ENCODE data around the gene STRIP2.

STRIP2 gene

DNA sequence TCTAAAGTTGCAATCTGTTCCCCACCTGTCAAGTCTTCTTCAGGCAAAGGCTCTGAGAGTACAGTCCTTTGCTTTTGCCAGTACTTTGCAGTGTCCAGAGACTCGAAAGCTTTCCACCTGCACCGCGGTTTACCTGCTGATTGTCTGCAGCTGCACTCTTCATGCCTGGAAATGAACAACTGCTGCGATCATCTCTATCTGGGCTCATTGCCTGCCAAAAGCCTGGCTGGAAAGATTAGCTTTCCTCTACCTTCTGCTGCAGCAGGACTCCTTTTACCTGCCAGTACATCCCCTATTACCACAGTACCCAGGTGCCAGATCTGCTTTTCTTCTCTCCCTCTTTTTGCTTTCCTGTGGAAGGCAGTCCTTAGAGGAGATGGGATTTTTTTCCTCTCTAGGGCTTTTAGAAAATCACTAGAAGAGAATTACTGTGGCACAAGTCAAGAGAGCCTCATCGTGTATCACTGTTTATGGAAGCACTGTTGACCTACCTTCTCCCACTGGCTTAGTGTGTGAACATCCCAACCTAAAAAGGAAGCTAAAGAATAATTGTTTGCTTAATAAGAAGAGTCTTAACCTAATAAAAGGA is 2.2 kb downstream of the STRIP2 start:
- Histone ChIP-seq H3K27me3 (peaks cover 96% of the 10 kb centered on the region), H3K27ac (no peak overlapping the region), H3K9me3 (no peaks in the 10 kb centered on the region), H3K4me1 (ENCODE audit: control insufficient read depth in 1 of 2, insufficient read depth in 1 of 2, low read depth in 1 of 2, low read length in 1 of 2) (peaks cover 15% of the 10 kb centered on the region in 2 experiments), H3K36me3 (no peaks in the 10 kb centered on the region), H3K4me3 (ENCODE audit: low read depth in 1 of 2, low read length in 1 of 2) (no peak overlapping the region)
- no peak for TF ChIP-seq CTCF (IDR thresholded peaks at IDR 0.05)

DNA sequence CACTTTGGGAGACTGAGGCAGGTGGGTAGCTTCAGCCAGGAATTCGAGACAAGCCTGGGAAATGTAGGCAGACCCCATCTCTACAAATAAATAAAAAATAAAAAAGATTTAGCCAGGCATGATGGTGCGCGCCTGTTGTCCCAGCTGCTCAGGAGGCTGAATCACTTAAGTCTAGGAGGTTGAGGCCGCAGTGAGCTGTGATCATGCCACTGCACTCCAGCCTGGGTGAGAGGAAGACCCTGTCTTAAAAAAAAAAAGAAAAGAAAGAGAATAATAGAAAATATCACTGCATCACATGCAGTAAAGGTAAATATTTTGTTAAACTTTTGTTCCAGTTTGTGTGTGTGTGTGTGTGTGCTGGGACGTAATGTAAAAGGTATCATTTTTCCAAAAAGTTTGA is 3.0 kb downstream of the STRIP2 start:
- no peaks in the 10 kb centered on the region for H3K9me3 ChIP-seq
- peaks cover 95% of the 10 kb centered on the region for H3K27me3 ChIP-seq
- no peak overlapping the region for H3K27ac ChIP-seq
- peaks cover 15% of the 10 kb centered on the region in 2 experiments for H3K4me1 ChIP-seq (ENCODE audit: control insufficient read depth in 1 of 2, insufficient read depth in 1 of 2, low read depth in 1 of 2, low read length in 1 of 2)
- no peak for TF ChIP-seq CTCF (IDR thresholded peaks at IDR 0.05)
- H3K4me3 ChIP-seq (ENCODE audit: low read depth in 1 of 2, low read length in 1 of 2): no peak overlapping the region
- H3K36me3 ChIP-seq: no peaks in the 10 kb centered on the region

GRCh38 chr7:129438281-129438838 is 4.1 kb downstream of the STRIP2 start:
- Histone ChIP-seq H3K4me1 (ENCODE audit: control insufficient read depth in 1 of 2, insufficient read depth in 1 of 2, low read depth in 1 of 2, low read length in 1 of 2) (peaks cover 15% of the 10 kb centered on the region in 2 experiments), H3K36me3 (no peaks in the 10 kb centered on the region), H3K27ac (no peak overlapping the region), H3K9me3 (no peaks in the 10 kb centered on the region), H3K27me3 (peaks cover 95% of the 10 kb centered on the region), H3K4me3 (ENCODE audit: low read depth in 1 of 2, low read length in 1 of 2) (no peak overlapping the region)
- TF ChIP-seq CTCF (IDR thresholded peaks at IDR 0.05): no peak

GRCh38 chr7:129438839-129439651 is 4.8 kb downstream of the STRIP2 start:
- H3K27me3 ChIP-seq: peaks cover 95% of the 10 kb centered on the region
- no peak overlapping the region for H3K4me3 ChIP-seq (ENCODE audit: low read depth in 1 of 2, low read length in 1 of 2)

More at GRCh38 chr7:129438839-129439651, 4.8 kb downstream of the STRIP2 start:
- Histone ChIP-seq H3K4me1 (ENCODE audit: control insufficient read depth in 1 of 2, insufficient read depth in 1 of 2, low read depth in 1 of 2, low read length in 1 of 2) (peaks cover 9 to 10% of the 10 kb centered on the region in 2 experiments), H3K36me3 (no peaks in the 10 kb centered on the region), H3K27ac (no peak overlapping the region), H3K9me3 (no peaks in the 10 kb centered on the region)
- no peak for TF ChIP-seq CTCF (IDR thresholded peaks at IDR 0.05)
